IMR-90 (cell line): ENCODE results near the gene ITPKA. TPM values are rescaled to one million over a fixed set of nuclear protein-coding genes. Genes with fewer than 3 reads are reported as not detected.

ENCODE experiments used
- ATAC-seq: fragments of 200-7000 bp; cut with Tn5 transposase; 2 replicates; pipeline ENCODE4 v1.9.1; 2020; ENCODE audit warnings: low read depth, mild to moderate bottlenecking, moderate library complexity
- BruUV-seq: library from RNA; stranded (reverse); fragments of 400-500 nt; replicated peaks from 2 replicates; lab custom pipeline; 2021; lab: Mats Ljungman, UMichigan
- CTCF ChIA-PET: fragments of 300-600 bp; formaldehyde crosslinking; extraction: SDS; loops from one replicate; lab custom pipeline; 2021; ENCODE audit warnings: antibody characterized with exemption; lab: Yijun Ruan, JAX
- POLR2A ChIA-PET: fragments of 300-600 bp; sonication (Branson Sonifier 250); formaldehyde crosslinking; loops from one replicate; lab custom pipeline; 2022; ENCODE audit warnings: antibody characterized with exemption; ENCODE audit not compliant: unreplicated experiment; lab: Charles Lee
- DNase-seq: peaks from one replicate; pipeline ENCODE4 v3.0.0; 2013
- H2AFZ ChIP-seq: replicated peaks from 2 replicates; pipeline ENCODE3; 2013; ENCODE audit warnings: low read length, mild to moderate bottlenecking; ENCODE audit not compliant: poor library complexity
- H2AK5ac ChIP-seq: 2 replicates; pipeline ENCODE4 v1.6.1; 2013; ENCODE audit warnings: low read depth, low read length, inconsistent platforms
- H2AK9ac ChIP-seq: replicated peaks from 2 replicates; pipeline ENCODE3; 2013; ENCODE audit warnings: mild to moderate bottlenecking, low read depth, low read length, moderate library complexity; ENCODE audit not compliant: poor library complexity
- H2BK120ac ChIP-seq: 2 replicates; pipeline ENCODE4 v1.6.1; 2013; ENCODE audit warnings: low read depth, low read length, inconsistent platforms
- H2BK15ac ChIP-seq: 3 replicates; pipeline ENCODE4 v1.6.1; 2013; ENCODE audit warnings: low read depth, low read length, inconsistent platforms
- H2BK20ac ChIP-seq: 2 replicates; pipeline ENCODE4 v1.6.1; 2013; ENCODE audit warnings: low read depth, mild to moderate bottlenecking, inconsistent platforms, low read length, moderate library complexity
- H2BK5ac ChIP-seq: 2 replicates; pipeline ENCODE4 v1.6.1; 2013; ENCODE audit warnings: mild to moderate bottlenecking, low read depth, low read length, inconsistent platforms; ENCODE audit not compliant: poor library complexity, severe bottlenecking
- H3K14ac ChIP-seq: replicated peaks from 2 replicates; pipeline ENCODE4 v1.6.1; 2013; ENCODE audit warnings: low read depth, low read length, inconsistent platforms
- H3K18ac ChIP-seq: 2 replicates; pipeline ENCODE4 v1.6.1; 2013; ENCODE audit warnings: low read depth, low read length, control low read depth
- H3K23ac ChIP-seq: 2 replicates; pipeline ENCODE4 v1.6.1; 2013; ENCODE audit warnings: low read depth, low read length, inconsistent platforms
- H3K27ac ChIP-seq: 2 replicates; pipeline ENCODE4 v1.5.1; 2013; ENCODE audit warnings: mild to moderate bottlenecking, control low read depth, low read length; ENCODE audit not compliant: insufficient read depth
- H3K27me3 ChIP-seq: 2 replicates; pipeline ENCODE4 v1.6.1; 2013; ENCODE audit warnings: low read length; ENCODE audit not compliant: control insufficient read depth, insufficient read depth
- H3K36me3 ChIP-seq: 2 replicates; pipeline ENCODE4 v1.6.1; 2013; ENCODE audit warnings: low read length, mixed read lengths; ENCODE audit not compliant: control insufficient read depth, insufficient read depth
- H3K4ac ChIP-seq: 2 replicates; pipeline ENCODE4 v1.6.1; 2013; ENCODE audit warnings: low read depth, low read length, inconsistent platforms
- H3K4me1 ChIP-seq: 2 replicates; pipeline ENCODE4 v1.6.1; 2013; ENCODE audit warnings: low read length, mixed read lengths; ENCODE audit not compliant: control insufficient read depth, insufficient read depth
- H3K4me2 ChIP-seq: 2 replicates; pipeline ENCODE4 v1.6.1; 2013; ENCODE audit warnings: low read depth, mild to moderate bottlenecking, control low read depth, low read length, moderate library complexity
- H3K4me3 ChIP-seq: 2 replicates; pipeline ENCODE4 v1.5.1; 2013; ENCODE audit warnings: low read depth, mild to moderate bottlenecking, control low read depth, low read length, moderate library complexity; ENCODE audit not compliant: insufficient read depth
- H3K56ac ChIP-seq: 2 replicates; pipeline ENCODE4 v1.6.1; 2013; ENCODE audit warnings: low read length, inconsistent platforms; ENCODE audit not compliant: insufficient read depth; ENCODE audit errors: extremely low read depth
- H3K79me1 ChIP-seq, 2 experiments: 2 replicates each; pipeline ENCODE4 v1.6.1; 2013; ENCODE audit warnings: low read length in 2 of 2, inconsistent platforms in 1 of 2, low read depth in 1 of 2
- H3K9ac ChIP-seq: 2 replicates; pipeline ENCODE4 v1.6.1; 2013; ENCODE audit warnings: low read depth, low read length, control low read depth
- H3K9me1 ChIP-seq: 2 replicates; pipeline ENCODE4 v1.6.1; 2013; ENCODE audit warnings: low read length, inconsistent platforms; ENCODE audit not compliant: insufficient read depth
- H3K9me3 ChIP-seq: 2 replicates; pipeline ENCODE4 v1.6.1; 2013; ENCODE audit warnings: low read length; ENCODE audit not compliant: control insufficient read depth, insufficient read depth
- H4K20me1 ChIP-seq: 2 replicates; pipeline ENCODE4 v1.6.1; 2013; ENCODE audit warnings: low read length, inconsistent platforms; ENCODE audit not compliant: insufficient read depth
- H4K5ac ChIP-seq: 2 replicates; pipeline ENCODE4 v1.6.1; 2013; ENCODE audit warnings: mild to moderate bottlenecking, low read depth, low read length, control low read depth
- H4K8ac ChIP-seq, 2 experiments: 2 replicates each; pipeline ENCODE4 v1.6.1; 2013; ENCODE audit warnings: low read depth in 2 of 2, low read length in 2 of 2, control low read depth in 1 of 2, inconsistent platforms in 1 of 2
- H4K91ac ChIP-seq: 2 replicates; pipeline ENCODE4 v1.6.1; 2013; ENCODE audit warnings: low read depth, low read length, inconsistent platforms; ENCODE audit not compliant: insufficient read depth
- BHLHE40 ChIP-seq: fragments of 150-350 bp; IDR thresholded peaks from 2 replicates; pipeline ENCODE4 v1.6.1; 2016; ENCODE audit warnings: mild to moderate bottlenecking, low read depth, low read length
- CEBPB ChIP-seq: IDR thresholded peaks from 2 replicates; pipeline ENCODE4 v1.6.1; 2012; ENCODE audit warnings: low read depth, low read length, improper control_type of control experiment
- CHD1 ChIP-seq: IDR thresholded peaks from 2 replicates; pipeline ENCODE4 v1.6.1; 2012; ENCODE audit warnings: low read depth, low read length, improper control_type of control experiment
- CTCF ChIP-seq: conservative IDR thresholded peaks from 2 replicates; pipeline ENCODE4 v1.5.1; 2012; ENCODE audit warnings: mild to moderate bottlenecking, low read depth, low read length, improper control_type of control experiment
- FOS ChIP-seq: fragments of 150-350 bp; IDR thresholded peaks from 2 replicates; pipeline ENCODE4 v1.6.1; 2016; ENCODE audit warnings: low read depth, low read length
- MAFK ChIP-seq: IDR thresholded peaks from 2 replicates; pipeline ENCODE4 v1.6.1; 2012; ENCODE audit warnings: low read depth, low read length, improper control_type of control experiment
- MAZ ChIP-seq: IDR thresholded peaks from 2 replicates; pipeline ENCODE4 v1.6.1; 2012; ENCODE audit warnings: low read depth, mild to moderate bottlenecking, low read length, improper control_type of control experiment, moderate library complexity, borderline replicate concordance
- MXI1 ChIP-seq: IDR thresholded peaks from 2 replicates; pipeline ENCODE4 v1.6.1; 2012; ENCODE audit warnings: low read depth, mild to moderate bottlenecking, low read length, moderate library complexity, borderline replicate concordance
- NFE2L2 ChIP-seq: fragments of 150-350 bp; IDR thresholded peaks from 2 replicates; pipeline ENCODE4 v1.6.1; 2016; ENCODE audit warnings: low read depth, mild to moderate bottlenecking, low read length
- POLR2A ChIP-seq: IDR thresholded peaks from 2 replicates; pipeline ENCODE4 v1.6.1; 2012; ENCODE audit warnings: mild to moderate bottlenecking, low read depth, low read length
- RAD21 ChIP-seq: IDR thresholded peaks from 2 replicates; pipeline ENCODE4 v1.6.1; 2012; ENCODE audit warnings: low read length, improper control_type of control experiment
- RCOR1 ChIP-seq: IDR thresholded peaks from 2 replicates; pipeline ENCODE4 v1.6.1; 2012; ENCODE audit warnings: mild to moderate bottlenecking, low read length, improper control_type of control experiment; ENCODE audit not compliant: insufficient replicate concordance
- RFX5 ChIP-seq: IDR thresholded peaks from 2 replicates; pipeline ENCODE4 v1.8.0; 2012; ENCODE audit warnings: low read depth, mild to moderate bottlenecking, low read length, moderate library complexity
- SMC3 ChIP-seq: fragments of 150-350 bp; IDR thresholded peaks from 2 replicates; pipeline ENCODE4 v1.6.1; 2016; ENCODE audit warnings: low read depth, mild to moderate bottlenecking, antibody characterized with exemption, low read length, moderate library complexity
- WGBS, 2 experiments: methylation state at CpG; one replicate each; pipeline versions ENCODE4 v1.1.5 to v1.1.7; 2013; ENCODE audit warnings: missing lambda C conversion rate in 2 of 2; ENCODE audit not compliant: insufficient read length in 1 of 2; ENCODE audit errors: extremely low coverage in 2 of 2; 5-methylcytosine and 5-hydroxymethylcytosine counted together
- dilution Hi-C: fragments of 300-500 bp; cut with HindIII; formaldehyde crosslinking; loops from one replicate; pipeline ENCODE4 v1.14.3; 2018; ENCODE audit warnings: low sequenced_read_pairs; ENCODE audit not compliant: unreplicated experiment
- in situ Hi-C: fragments of 300-500 bp; cut with MboI; formaldehyde crosslinking; loops from 3 replicates; pipeline ENCODE4 v1.14.3; 2019; ENCODE audit warnings: low sequenced_read_pairs, inconsistent platforms, mixed read lengths
- intact Hi-C: fragments of 100-400 bp; cut with micrococcal nuclease; formaldehyde crosslinking; loops from 2 replicates; pipeline ENCODE4 v1.10.0; 2022
- polyA plus RNA-seq, 3 experiments: library from polyadenylated mRNA; depleted of rRNA; stranded (reverse); fragments of >200 nt; gene quantifications; 2 replicates each; pipeline ENCODE4 v1.2.3, GENCODE V29; 2012; ENCODE audit warnings: low replicate concordance in 1 of 3
- total RNA-seq: library from RNA; depleted of rRNA; stranded (reverse); fragments of >200 nt; gene quantifications from 2 replicates; pipeline ENCODE4 v1.2.3, GENCODE V29; 2012
- TF ChIP-seq, protein P1 (sequence below): fragments of 150-350 bp; IDR thresholded peaks from 2 replicates; pipeline ENCODE4 v1.6.1; 2016; ENCODE audit warnings: low read depth, mild to moderate bottlenecking, low read length, moderate library complexity, borderline replicate concordance

Gene ITPKA
- total and polyA plus RNA-seq, 2 of the 4 experiments (the other 2 are of a cell fraction): 1.1 to 1.8 TPM

- H3K14ac ChIP-seq: peak overlapping the region; percentile 88
- H2BK20ac ChIP-seq: peak overlapping the region; percentile 88
- H3K27me3 ChIP-seq: peaks cover 9% of the 10 kb centered on the region
- H3K4ac ChIP-seq: peak overlapping the region; percentile 75
- CTCF ChIA-PET: interaction anchor here (1.1 kb wide), 1 partner anchor 26 kb away, joined by 3 read pairs; no protein-coding TSS in a partner anchor
- H2AK9ac ChIP-seq: peak overlapping the region; percentile 44
- in situ Hi-C loops (no loop called here), dilution Hi-C loops (no loop called here), intact Hi-C loops (no loop called here)
- H3K9me3 ChIP-seq: no peaks in the 10 kb centered on the region
- no peak overlapping the region for H3K27ac ChIP-seq
- no peak overlapping the region for H3K4me2 ChIP-seq
- peak overlapping the region; percentile 98 for H2AK5ac ChIP-seq
- TF ChIP-seq CTCF (no peak), MAFK (no peak), SMC3 (no peak), RAD21 (no peak), FOS (no peak), MAZ (no peak), BHLHE40 (no peak), CHD1 (no peak), CEBPB (no peak), RCOR1 (no peak), MXI1 (no peak), NFE2L2 (no peak), RFX5 (no peak), POLR2A (no peak)
- TF ChIP-seq, protein P1, sequence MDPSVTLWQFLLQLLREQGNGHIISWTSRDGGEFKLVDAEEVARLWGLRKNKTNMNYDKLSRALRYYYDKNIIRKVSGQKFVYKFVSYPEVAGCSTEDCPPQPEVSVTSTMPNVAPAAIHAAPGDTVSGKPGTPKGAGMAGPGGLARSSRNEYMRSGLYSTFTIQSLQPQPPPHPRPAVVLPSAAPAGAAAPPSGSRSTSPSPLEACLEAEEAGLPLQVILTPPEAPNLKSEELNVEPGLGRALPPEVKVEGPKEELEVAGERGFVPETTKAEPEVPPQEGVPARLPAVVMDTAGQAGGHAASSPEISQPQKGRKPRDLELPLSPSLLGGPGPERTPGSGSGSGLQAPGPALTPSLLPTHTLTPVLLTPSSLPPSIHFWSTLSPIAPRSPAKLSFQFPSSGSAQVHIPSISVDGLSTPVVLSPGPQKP: no peak
- H2BK5ac ChIP-seq: peak overlapping the region; percentile 54
- no peaks in the 10 kb centered on the region for H3K36me3 ChIP-seq
- no peak overlapping the region for H3K4me3 ChIP-seq
- WGBS, 2 experiments: no CpG with 5 or more reads among the region's 4 CpGs
- H2BK15ac ChIP-seq: peak overlapping the region; percentile 63; the same call in 2 of the 3 replicates
- peak overlapping the region; percentile 65 for H2AFZ ChIP-seq
- no TSS peak for BruUV-seq
- ATAC-seq: no peak
- peak overlapping the region; percentile 34 for H4K91ac ChIP-seq
- POLR2A ChIA-PET: no interaction called here
- H2BK120ac ChIP-seq: peak overlapping the region; percentile 91
- H3K56ac ChIP-seq: no peak overlapping the region; the same call in 1 of the 2 replicates
- no peaks in the 10 kb centered on the region for H4K20me1 ChIP-seq
- peaks cover 19% of the 10 kb centered on the region for H3K4me1 ChIP-seq
- H4K5ac ChIP-seq: no peak overlapping the region
- peaks cover 38% of the 10 kb centered on the region for H3K9me1 ChIP-seq
- peak overlapping the region; percentile 72; the same call in 1 of the 2 replicates for H3K23ac ChIP-seq
- no peak overlapping the region for H3K18ac ChIP-seq
- H4K8ac ChIP-seq: peak overlapping the region; percentile 39 to 77; a peak in 2 of 4 replicates
- H3K9ac ChIP-seq: no peak overlapping the region
- DNase-seq: no peak
- peaks cover 0 to 15% of the 10 kb centered on the region in 2 experiments; a peak in 2 of 4 replicates for H3K79me1 ChIP-seq
These were observed 1.8 kb upstream of the ITPKA start for GRCh38 chr15:41491889-41492288.
